ENCODE measurements around the gene BBLN.
"Not testable (repeated sequence)": the region's sequence is repeated elsewhere in the genome, so short reads cannot be mapped to it uniquely, and the experiment has no call there.

Gene BBLN

GRCh38 chr9:128159784-128160602 is at the start of gene BBLN:
Gene BBLN (plus strand): TSS chr9:128160265. CDS start chr9:128160408, 143 bp downstream.
- H3K36me3 ChIP-seq (ENCODE audit: control insufficient read depth, insufficient read depth, low read length), result peaks cover 6% of the 10 kb centered on the region
- no peak for TF ChIP-seq CTCF (IDR thresholded peaks at IDR 0.05; ENCODE audit: insufficient read depth, low read length, poor library complexity, severe bottlenecking)
- H3K27me3 ChIP-seq (replicated peaks; ENCODE audit: control insufficient read depth, insufficient read depth, low read length), result no peaks in the 10 kb centered on the region
- peak; percentile 89 for DNase-seq (ENCODE audit: extremely low read depth, insufficient read length)
- H3K4me3 ChIP-seq (replicated peaks; ENCODE audit: low read depth, low read length), result peak within 1 kb of the TSS; percentile 80

- H3K27me3 ChIP-seq (replicated peaks; ENCODE audit: control insufficient read depth, insufficient read depth, low read length); H3K4me3 ChIP-seq (replicated peaks; ENCODE audit: low read depth, low read length); DNase-seq (ENCODE audit: extremely low read depth, insufficient read length): not testable (repeated sequence)
- H3K36me3 ChIP-seq (ENCODE audit: control insufficient read depth, insufficient read depth, low read length), result peaks cover 16% of the 10 kb centered on the region
Observed at GRCh38 chr9:128111726-128112125, 48.3 kb upstream of the BBLN start.

GRCh38 chr9:128113526-128114325 is 46.3 kb upstream of the BBLN start:
- Histone ChIP-seq H3K27me3 (replicated peaks; ENCODE audit: control insufficient read depth, insufficient read depth, low read length) (no peaks in the 10 kb centered on the region), H3K36me3 (ENCODE audit: control insufficient read depth, insufficient read depth, low read length) (peaks cover 4% of the 10 kb centered on the region; the same call in 1 of the 2 replicates)
- no peak for DNase-seq (ENCODE audit: extremely low read depth, insufficient read length)

GRCh38 chr9:128114326-128115186 is 45.5 kb upstream of the BBLN start:
- H3K27me3 ChIP-seq (replicated peaks; ENCODE audit: control insufficient read depth, insufficient read depth, low read length), result no peaks in the 10 kb centered on the region
- no peak overlapping the region for H3K4me3 ChIP-seq (replicated peaks; ENCODE audit: low read depth, low read length)
- peaks cover 4% of the 10 kb centered on the region; the same call in 1 of the 2 replicates for H3K36me3 ChIP-seq (ENCODE audit: control insufficient read depth, insufficient read depth, low read length)
- TF ChIP-seq CTCF (IDR thresholded peaks at IDR 0.05; ENCODE audit: insufficient read depth, low read length, poor library complexity, severe bottlenecking), result no peak
- DNase-seq (ENCODE audit: extremely low read depth, insufficient read length), result no peak

More at GRCh38 chr9:128113526-128114325, 46.3 kb upstream of the BBLN start:
- no peak for TF ChIP-seq CTCF (IDR thresholded peaks at IDR 0.05; ENCODE audit: insufficient read depth, low read length, poor library complexity, severe bottlenecking)
- no peak overlapping the region for H3K4me3 ChIP-seq (replicated peaks; ENCODE audit: low read depth, low read length)

GRCh38 chr9:128115187-128116103 is 44.6 kb upstream of the BBLN start:
- peak; percentile 71 for DNase-seq (ENCODE audit: extremely low read depth, insufficient read length)
- H3K4me3 ChIP-seq (replicated peaks; ENCODE audit: low read depth, low read length), result no peak overlapping the region
- no peak for TF ChIP-seq CTCF (IDR thresholded peaks at IDR 0.05; ENCODE audit: insufficient read depth, low read length, poor library complexity, severe bottlenecking)
- H3K27me3 ChIP-seq (replicated peaks; ENCODE audit: control insufficient read depth, insufficient read depth, low read length), result no peaks in the 10 kb centered on the region
- H3K36me3 ChIP-seq (ENCODE audit: control insufficient read depth, insufficient read depth, low read length), result peaks cover 1% of the 10 kb centered on the region; the same call in 1 of the 2 replicates

Data from GM06990 (cell line).